HG03025 (cell line): ENCODE measurements around the gene SIRT4.

Experiments used
- ATAC-seq: cut with Tn5 transposase; IDR thresholded peaks from one replicate; pipeline ENCODE4 v1.9.1; 2021; ENCODE audit warnings: mild to moderate bottlenecking, moderate library complexity; ENCODE audit not compliant: unreplicated experiment, low FRiP score

SIRT4 gene

DNA sequence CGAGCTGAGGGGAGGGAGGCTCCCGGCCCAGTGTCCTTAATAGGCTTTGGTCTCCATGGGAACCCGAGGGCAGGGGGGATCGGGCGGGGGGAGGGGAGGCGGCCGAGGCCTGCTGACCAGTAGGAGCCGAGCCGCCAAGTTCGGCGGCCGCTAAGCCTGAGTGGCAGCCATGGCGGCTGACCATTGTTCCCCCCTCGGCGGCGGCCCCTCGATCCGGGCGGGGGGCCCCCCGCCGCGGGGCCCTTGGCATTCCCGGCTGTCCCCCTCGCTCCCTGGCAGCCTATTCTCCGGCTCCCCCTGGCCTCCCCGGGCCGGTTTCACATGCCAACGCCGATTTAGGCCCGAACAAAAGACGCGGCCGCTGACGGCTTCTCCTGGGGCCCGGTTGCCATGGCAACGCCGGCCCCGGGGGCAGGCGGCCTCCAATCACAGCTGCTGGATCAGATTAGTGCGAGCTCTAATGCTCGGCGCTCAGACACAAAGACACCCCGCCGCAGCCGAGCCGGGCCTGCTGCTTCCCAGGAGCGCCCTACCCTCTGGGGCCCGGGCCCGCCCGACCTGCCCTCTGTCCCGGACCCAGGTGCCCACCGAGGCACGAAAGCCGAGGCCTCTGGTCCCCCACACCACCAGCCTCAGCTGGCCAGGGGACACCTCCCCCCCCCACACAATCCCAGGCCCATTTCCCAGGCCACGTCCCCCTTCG, 59.5 kb downstream of the SIRT4 start:
- no peak for ATAC-seq
